ENCODE data around the gene APOA1. TPM values are rescaled to one million over a fixed set of nuclear protein-coding genes. Genes with fewer than 3 reads are reported as not detected.
A peak's percentile ranks its signal among the peaks of the same experiment; 100 is the strongest.

Gene APOA1
- polyA plus RNA-seq, 3 donors, result 76.0 to 179 (median 121) TPM

- no peak for DNase-seq
Measured at GRCh38 chr11:116792869-116793771, 44.3 kb downstream of the APOA1 start.

DNA sequence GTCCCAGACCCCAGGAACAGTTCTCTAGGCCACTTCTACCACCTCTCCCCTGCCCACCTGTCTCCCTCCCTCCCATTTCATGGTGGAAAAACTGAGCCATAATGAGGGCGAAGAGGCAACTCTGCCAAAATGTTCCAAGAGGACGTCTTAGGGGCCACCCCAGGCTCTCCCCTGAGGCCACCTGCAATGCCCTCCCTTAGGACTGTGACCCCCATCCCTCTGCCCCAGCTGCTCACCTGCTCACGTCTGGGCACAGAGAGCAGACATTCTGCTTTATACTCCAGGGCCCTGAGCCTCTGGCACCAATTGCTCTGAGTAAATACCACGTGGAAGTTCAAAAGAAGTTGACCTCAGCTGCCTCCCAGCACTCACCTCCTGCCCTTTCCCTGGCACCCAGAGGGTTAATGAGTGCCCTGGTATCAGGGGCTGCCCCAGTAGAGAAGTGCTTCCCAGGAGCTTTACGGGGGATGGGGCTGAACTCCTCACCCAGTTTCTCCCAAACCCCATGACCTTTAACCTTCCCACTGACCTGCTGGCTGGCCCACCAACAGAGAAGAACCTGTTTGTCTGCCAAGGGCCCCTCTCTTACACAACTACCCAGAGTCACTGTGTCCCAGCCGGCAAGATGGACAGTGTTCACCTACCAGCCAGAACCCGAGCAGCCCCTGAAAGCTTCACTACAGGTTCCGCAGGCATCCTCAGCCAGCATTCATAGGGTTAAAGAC lies 45.1 kb downstream of the APOA1 start:
- DNase-seq, result no peak

GRCh38 chr11:116791813-116792143 lies 45.6 kb downstream of the APOA1 start, which contains the start of gene APOA5:
TSS of gene APOA5 (minus strand) at chr11:116791879. CDS start at chr11:116791860, 19 bp downstream.
- DNase-seq, result no peak

DNA sequence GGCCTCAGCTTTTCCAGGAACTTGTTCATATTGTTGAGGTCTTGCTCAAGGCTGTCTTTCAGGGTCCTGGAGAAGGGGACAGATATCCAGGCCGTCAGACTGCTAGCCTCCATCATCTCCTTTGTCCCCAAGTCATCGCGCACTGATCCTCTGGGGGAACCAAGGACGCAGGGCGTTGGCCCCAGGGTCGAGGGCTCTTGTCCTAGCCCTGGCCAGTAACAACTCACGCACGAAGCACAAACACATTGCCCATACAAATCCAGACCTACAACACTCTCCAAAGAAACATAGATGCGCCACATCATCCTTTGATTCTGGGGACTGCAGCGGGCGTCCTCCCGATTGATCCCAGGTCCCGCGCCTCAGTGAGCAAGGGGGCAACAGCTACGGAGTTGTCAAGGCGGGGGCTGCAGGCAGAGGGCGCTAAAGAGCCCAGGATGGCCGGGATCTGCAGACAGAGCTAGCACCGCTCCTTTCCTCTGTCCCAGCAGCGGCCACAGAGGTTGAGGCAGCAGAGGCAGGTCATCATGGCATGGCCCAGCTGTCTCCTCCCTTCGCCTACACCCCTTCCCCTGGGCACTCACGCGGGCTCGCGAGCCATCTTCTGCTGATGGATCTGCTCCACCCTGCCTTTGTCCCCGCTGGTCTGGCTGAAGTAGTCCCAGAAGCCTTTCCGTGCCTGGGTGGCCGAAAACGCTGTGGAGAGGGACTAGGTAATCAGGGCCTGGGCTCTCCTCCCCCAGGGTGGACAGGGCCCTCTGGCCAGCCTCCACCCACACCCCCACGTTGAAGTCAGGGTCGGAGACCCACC lies 46.2 kb downstream of the APOA1 start:
- peak; percentile 59 for DNase-seq

GRCh38 chr11:116790167-116791001 lies 47.0 kb downstream of the APOA1 start:
- DNase-seq, result no peak

GRCh38 chr11:116788975-116789374 lies 48.4 kb downstream of the APOA1 start:
- no peak for DNase-seq

DNA sequence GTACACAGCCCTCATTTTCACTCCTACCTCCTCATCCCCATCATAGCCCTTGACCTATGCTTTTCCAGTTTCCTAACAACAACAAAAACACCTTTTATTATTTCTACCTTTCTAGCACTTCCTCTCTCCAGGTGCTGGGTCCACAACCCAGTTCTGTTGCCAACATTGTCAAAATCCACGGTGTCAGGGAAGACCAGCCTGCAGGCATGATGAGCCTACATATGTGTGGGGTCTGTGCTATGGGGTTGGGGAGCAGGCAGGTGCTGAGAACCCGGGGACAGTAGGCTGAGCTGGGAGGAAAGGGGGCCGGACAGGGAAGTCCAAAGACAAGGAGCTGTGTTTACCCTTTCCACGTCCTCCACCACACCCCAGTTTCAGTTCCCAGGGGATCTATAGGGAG lies 48.9 kb downstream of the APOA1 start:
- no peak for DNase-seq

DNA sequence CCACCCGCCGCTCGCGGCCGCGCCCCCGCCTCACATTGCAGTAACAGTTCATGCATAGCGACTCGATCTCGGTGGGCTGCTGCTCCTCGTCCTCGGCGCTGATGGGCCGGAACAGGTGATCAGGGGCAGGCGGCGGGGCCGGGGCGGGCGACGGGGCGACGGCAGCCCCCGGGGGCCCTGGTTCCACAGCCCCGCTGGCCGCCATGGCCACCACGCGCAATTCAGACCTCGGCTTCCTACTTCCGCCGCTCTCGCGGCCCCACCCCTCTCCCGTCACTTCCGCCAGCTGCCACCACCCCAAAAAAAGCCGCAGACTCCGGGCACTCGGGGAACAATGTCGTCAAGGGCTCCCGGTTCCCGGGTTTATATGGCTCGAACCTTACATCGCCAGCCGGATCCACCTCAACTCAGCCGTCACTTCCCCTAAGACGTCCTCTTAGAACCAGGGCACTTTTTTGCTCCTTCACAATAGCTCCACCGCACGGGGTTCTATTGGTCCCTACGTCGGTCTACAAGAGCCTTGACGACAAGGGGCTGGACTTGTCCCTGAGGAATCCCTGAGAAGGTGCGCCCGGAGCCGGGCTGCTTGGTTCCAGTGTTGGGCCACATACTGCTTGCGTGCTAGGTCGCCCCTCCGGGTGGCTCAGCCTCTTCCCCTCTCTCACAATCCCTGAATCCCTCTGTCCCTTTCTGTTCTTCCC lies 49.5 kb downstream of the APOA1 start, which contains the start of gene ZPR1:
Gene ZPR1 (minus strand): TSS at position 238 of the 701 bp plus-strand sequence. CDS start 33 bp downstream, at position 205.
- DNase-seq, result peak; percentile 78

- no peak for DNase-seq
Measured at GRCh38 chr11:116787436-116787785, 50.0 kb downstream of the APOA1 start.

- DNase-seq, result no peak
Measured at GRCh38 chr11:116786966-116787365, 50.5 kb downstream of the APOA1 start.

- DNase-seq, result no peak
Measured at GRCh38 chr11:116786326-116786725, 51.1 kb downstream of the APOA1 start.

Other genes starting within 250 kb of the APOA1 start
- 10 to 100 TPM; 35.7 to 38.5 (median 36.7) TPM for gene BUD13, start 64.6 kb downstream of the APOA1 start, polyA plus RNA-seq (ENCODE audit: insufficient read length in 3 of 3)
- gene ZPR1, start 49.6 kb downstream of the APOA1 start, polyA plus RNA-seq (ENCODE audit: insufficient read length in 3 of 3), result 10 to 100 TPM; 50.6 to 58.3 (median 58.1) TPM
- gene APOA5, start 45.7 kb downstream of the APOA1 start, polyA plus RNA-seq (ENCODE audit: insufficient read length in 3 of 3), result not detected
- gene APOA4, start 14.3 kb downstream of the APOA1 start, polyA plus RNA-seq (ENCODE audit: insufficient read length in 3 of 3), result under 1 TPM in 1 of 3 donors, not detected in 2; 0.06 TPM
- gene APOC3, start 7.7 kb downstream of the APOA1 start, polyA plus RNA-seq (ENCODE audit: insufficient read length in 3 of 3), result 10 to 100 TPM in 1 of 3 donors, 1 to 10 TPM in 2; 2.8 to 14.7 (median 6.1) TPM